Ovary (tissue), 9 donors: ENCODE results near the gene CUL3. TPM values are rescaled to one million over a fixed set of nuclear protein-coding genes. Genes with fewer than 3 reads are reported as not detected.

Experiments
- DNase-seq, 5 donors: peaks; one replicate each; pipeline ENCODE4 v3.0.0-alpha.2; 2019 to 2020
- H3K27ac ChIP-seq, 2 donors: fragments of 200-600 bp; one replicate each; pipeline versions ENCODE4 v1.5.1 to v1.8.0; 2019 to 2022
- H3K27me3 ChIP-seq: fragments of 200-600 bp; one replicate; pipeline ENCODE4 v1.8.0; 2022
- H3K36me3 ChIP-seq: fragments of 200-600 bp; sonication (generic); one replicate; pipeline ENCODE4 v1.5.1; 2019
- H3K4me1 ChIP-seq: one replicate; pipeline ENCODE4 v1.8.1; 2013; ENCODE audit warnings: mild to moderate bottlenecking, moderate library complexity; ENCODE audit not compliant: insufficient read depth
- H3K4me3 ChIP-seq: fragments of 200-600 bp; sonication (generic); one replicate; pipeline ENCODE4 v1.5.1; 2017
- H3K9me3 ChIP-seq, 2 donors: fragments of 200-600 bp in 1 of 2; sonication (generic) in 1 of 2; one replicate each; pipeline versions ENCODE4 v1.5.1 to v1.8.1; 2013 to 2019; ENCODE audit warnings: mild to moderate bottlenecking in 1 of 2, moderate library complexity in 1 of 2
- CTCF ChIP-seq, 3 donors: fragments of 450-650 bp in 2 of 3; fragments of 200-600 bp in 1 of 3; IDR thresholded peaks; one replicate each; pipeline versions ENCODE4 v1.5.1 to v1.8.0; 2016 to 2022; ENCODE audit warnings: antibody characterized with exemption in 3 of 3, mild to moderate bottlenecking in 1 of 3
- EP300 ChIP-seq: sonication (generic); formaldehyde crosslinking; IDR thresholded peaks from one replicate; pipeline ENCODE4 v1.6.1; 2017; ENCODE audit warnings: antibody characterized with exemption
- POLR2A ChIP-seq: fragments of 450-650 bp; IDR thresholded peaks from one replicate; pipeline ENCODE4 v1.6.1; 2017; ENCODE audit warnings: antibody characterized with exemption, mild to moderate bottlenecking, moderate library complexity
- WGBS, 3 donors: extraction: QIAGEN DNeasy Blood & Tissue Kit in 1 of 3; methylation state at CpG; one replicate each; pipeline versions ENCODE4 v1.1.5 to v1.1.7; 2013 to 2017; 5-methylcytosine and 5-hydroxymethylcytosine counted together
- intact Hi-C, 4 donors: fragments of 100-400 bp; cut with DNase I; formaldehyde crosslinking; loops; one replicate each; pipeline versions ENCODE4 v1.11.0 to v1.15.1; 2022 to 2023
- polyA plus RNA-seq, 2 donors: library from polyadenylated mRNA; stranded (reverse); fragments of 200-250 nt in 1 of 2; fragments of 350-450 nt in 1 of 2; fragmentation: Illumina TruSeq in 1 of 2; extraction: RNeasy Lipid Tissue Mini Kit (QIAGEN cat#74804) in 1 of 2; gene quantifications; one replicate each; pipeline ENCODE4 v1.2.3, GENCODE V29; 2013 to 2014
- total RNA-seq, 7 donors: library from RNA; depleted of rRNA in 2 of 7; stranded (reverse); fragments of >200 nt in 2 of 7; fragmentation: NEBNext Ultra II Directional in 3 of 7; extraction: Animal tissue kit (Norgen Biotek cat#: 25700) in 3 of 7; gene quantifications; one replicate each; pipeline versions ENCODE4 v1.1.0 to v1.2.4, GENCODE V29; 2016 to 2023
- donor health status: DM: no; HTN: no; CAD: no; lungs with moderate emphysema.
- donor health status: DM: no; HTN: no; CAD: no.
- donor health status: Bipolar disorder and iron deficiency.
- donor health status: DM: yes; HTN: yes; CAD: no.
- donor health status: DM: no; HTN: no; CAD: no.
- donor health status: DM: yes; HTN: yes; CAD: no.

The CUL3 gene
- total and polyA plus RNA-seq, 9 donors: 50.0 to 83.3 (median 66.3) TPM

- intact Hi-C loops: no loop called here
- Histone ChIP-seq H3K9me3 (no peaks in the 10 kb centered on the region), H3K27ac (no peak overlapping the region), H3K36me3 (no peaks in the 10 kb centered on the region), H3K27me3 (no peaks in the 10 kb centered on the region), H3K4me1 (peaks cover 10% of the 10 kb centered on the region), H3K4me3 (no peak overlapping the region)
- DNase-seq: no peak
- no peak for TF ChIP-seq EP300
- TF ChIP-seq POLR2A: no peak
- TF ChIP-seq CTCF (IDR thresholded peaks at IDR 0.05): no peak
- 92 to 95% (median 94%) methylated on average over 4 of the region's 4 CpGs for WGBS, 3 donors
These were observed 19.6 kb downstream of the CUL3 start for GRCh38 chr2:224565452-224566035.

GRCh38 chr2:224563537-224563936 lies 21.6 kb downstream of the CUL3 start:
- H3K4me1 ChIP-seq: peaks cover 8% of the 10 kb centered on the region
- intact Hi-C loops: no loop called here

GRCh38 chr2:224562831-224563230 lies 22.3 kb downstream of the CUL3 start:
- Histone ChIP-seq H3K4me3 (no peak overlapping the region), H3K9me3 (no peaks in the 10 kb centered on the region), H3K27ac (no peak overlapping the region), H3K27me3 (no peaks in the 10 kb centered on the region), H3K4me1 (peaks cover 8% of the 10 kb centered on the region), H3K36me3 (no peaks in the 10 kb centered on the region)
- 86 to 88% (median 86%) methylated on average over 4 of the region's 4 CpGs for WGBS, 3 donors
- no peak for DNase-seq
- TF ChIP-seq EP300 (no peak), POLR2A (no peak), CTCF (IDR thresholded peaks at IDR 0.05) (no peak)
- intact Hi-C loops: no loop called here

More at GRCh38 chr2:224563537-224563936, 21.6 kb downstream of the CUL3 start:
- Histone ChIP-seq H3K4me3 (no peak overlapping the region), H3K36me3 (no peaks in the 10 kb centered on the region), H3K27me3 (no peaks in the 10 kb centered on the region), H3K9me3 (no peaks in the 10 kb centered on the region), H3K27ac (no peak overlapping the region)
- no peak for DNase-seq
- no peak for TF ChIP-seq EP300
- no peak for TF ChIP-seq POLR2A
- TF ChIP-seq CTCF (IDR thresholded peaks at IDR 0.05): no peak

GRCh38 chr2:224561234-224562005 lies 23.7 kb downstream of the CUL3 start:
- H3K4me1 ChIP-seq: peaks cover 8% of the 10 kb centered on the region
- WGBS, 3 donors: 65 to 76% (median 74%) methylated on average over 7 of the region's 7 CpGs
- no peak for DNase-seq
- no peaks in the 10 kb centered on the region for H3K27me3 ChIP-seq
- no peaks in the 10 kb centered on the region for H3K9me3 ChIP-seq
- TF ChIP-seq EP300: no peak
- no peak for TF ChIP-seq CTCF (IDR thresholded peaks at IDR 0.05)
- TF ChIP-seq POLR2A: no peak
- no peak overlapping the region for H3K27ac ChIP-seq
- no peak overlapping the region for H3K4me3 ChIP-seq
- H3K36me3 ChIP-seq: no peaks in the 10 kb centered on the region
- intact Hi-C loops: no loop called here
